IPS-15b (cell line): ENCODE measurements around the gene GFPT1.
"Not testable (repeated sequence)": the region's sequence is repeated elsewhere in the genome, so short reads cannot be mapped to it uniquely, and the experiment has no call there.

Experiments used
- H3K27me3 ChIP-seq: one replicate; pipeline ENCODE4 v1.6.1; 2013; ENCODE audit warnings: low read length; ENCODE audit not compliant: control insufficient read depth, insufficient read depth
- H3K36me3 ChIP-seq: one replicate; pipeline ENCODE4 v1.6.1; 2013; ENCODE audit warnings: low read length; ENCODE audit not compliant: control insufficient read depth, insufficient read depth
- H3K4me1 ChIP-seq: one replicate; pipeline ENCODE4 v1.6.1; 2013; ENCODE audit warnings: mild to moderate bottlenecking, low read length; ENCODE audit not compliant: control insufficient read depth, insufficient read depth
- H3K4me3 ChIP-seq: one replicate; pipeline ENCODE4 v1.5.1; 2013; ENCODE audit warnings: low read depth, low read length
- H3K9ac ChIP-seq: one replicate; pipeline ENCODE4 v1.6.1; 2013; ENCODE audit warnings: low read depth, mild to moderate bottlenecking, low read length
- H3K9me3 ChIP-seq: one replicate; pipeline ENCODE4 v1.6.1; 2013; ENCODE audit warnings: mild to moderate bottlenecking, low read length; ENCODE audit not compliant: control insufficient read depth, insufficient read depth

The GFPT1 gene

GRCh38 chr2:69386789-69387734 lies at the start of gene GFPT1:
TSS of gene GFPT1 (minus strand) at chr2:69387227. CDS start at chr2:69387071, 156 bp downstream.
- Histone ChIP-seq H3K9ac (peak within 1 kb of the TSS; percentile 89), H3K27me3 (no peaks in the 10 kb centered on the region), H3K36me3 (no peaks in the 10 kb centered on the region), H3K4me1 (peaks cover 10% of the 10 kb centered on the region), H3K4me3 (peak within 1 kb of the TSS; percentile 76), H3K9me3 (no peaks in the 10 kb centered on the region)

DNA sequence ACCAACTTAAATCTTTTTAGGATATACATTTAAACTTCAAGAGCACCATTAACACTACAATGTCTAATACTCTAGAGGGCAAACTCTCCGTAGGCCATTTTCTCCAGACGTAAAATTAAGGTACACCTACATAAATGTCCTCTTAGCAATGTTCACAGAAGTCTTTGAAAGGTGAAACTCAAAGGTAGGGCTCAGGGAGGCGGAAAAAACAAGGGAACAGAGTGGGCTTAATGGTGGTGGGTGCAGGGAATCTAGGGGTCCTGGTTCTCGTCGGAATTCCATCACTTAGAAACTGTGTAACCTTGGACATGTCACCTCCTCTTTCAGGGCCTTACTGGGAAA lies 49.5 kb upstream of the GFPT1 start:
- Histone ChIP-seq H3K36me3 (no peaks in the 10 kb centered on the region), H3K27me3 (no peaks in the 10 kb centered on the region), H3K4me3 (peak overlapping the region; percentile 93), H3K9me3 (no peaks in the 10 kb centered on the region), H3K4me1 (peaks cover 9% of the 10 kb centered on the region), H3K9ac (peak overlapping the region; percentile 62)

GRCh38 chr2:69434753-69435152 lies 47.7 kb upstream of the GFPT1 start:
- peaks cover 9% of the 10 kb centered on the region for H3K4me1 ChIP-seq
- H3K9ac ChIP-seq = no peak overlapping the region
- H3K4me3 ChIP-seq = no peak overlapping the region
- no peaks in the 10 kb centered on the region for H3K27me3 ChIP-seq
- H3K36me3 ChIP-seq = peaks cover 1% of the 10 kb centered on the region
- H3K9me3 ChIP-seq = no peaks in the 10 kb centered on the region

GRCh38 chr2:69429491-69430183 lies 42.6 kb upstream of the GFPT1 start:
- no peak overlapping the region for H3K4me3 ChIP-seq
- no peaks in the 10 kb centered on the region for H3K9me3 ChIP-seq
- no peak overlapping the region for H3K9ac ChIP-seq
- H3K4me1 ChIP-seq = no peaks in the 10 kb centered on the region
- no peaks in the 10 kb centered on the region for H3K27me3 ChIP-seq
- peaks cover 2% of the 10 kb centered on the region for H3K36me3 ChIP-seq

DNA sequence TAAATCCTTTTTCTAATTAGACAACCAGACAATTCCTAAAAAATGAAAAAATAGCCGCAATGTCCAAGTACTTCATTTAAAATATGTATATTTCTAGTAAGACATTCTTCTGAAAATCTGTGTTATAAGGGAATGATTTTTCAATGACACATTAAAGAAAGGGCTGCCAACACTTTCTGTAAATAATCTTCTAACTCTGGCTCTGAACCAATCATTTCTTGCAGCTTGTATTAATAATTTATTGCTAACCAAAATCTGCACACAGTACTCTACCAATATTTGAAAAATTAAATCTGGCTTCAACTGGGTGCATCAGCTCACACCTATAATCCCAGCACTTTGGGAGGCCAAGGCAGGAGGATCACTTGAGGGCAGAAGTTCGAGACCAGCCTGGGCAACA lies 42.0 kb upstream of the GFPT1 start:
- H3K4me1 ChIP-seq = no peaks in the 10 kb centered on the region
- H3K4me3 ChIP-seq = no peak overlapping the region
- H3K9ac ChIP-seq = no peak overlapping the region
- H3K36me3 ChIP-seq = peaks cover 2% of the 10 kb centered on the region
- H3K9me3 ChIP-seq = no peaks in the 10 kb centered on the region
- H3K27me3 ChIP-seq = no peaks in the 10 kb centered on the region

GRCh38 chr2:69424419-69424818 lies 37.4 kb upstream of the GFPT1 start:
- Histone ChIP-seq H3K9me3 (no peaks in the 10 kb centered on the region), H3K4me1 (no peaks in the 10 kb centered on the region), H3K27me3 (no peaks in the 10 kb centered on the region), H3K4me3 (no peak overlapping the region), H3K9ac (no peak overlapping the region), H3K36me3 (no peaks in the 10 kb centered on the region)

DNA sequence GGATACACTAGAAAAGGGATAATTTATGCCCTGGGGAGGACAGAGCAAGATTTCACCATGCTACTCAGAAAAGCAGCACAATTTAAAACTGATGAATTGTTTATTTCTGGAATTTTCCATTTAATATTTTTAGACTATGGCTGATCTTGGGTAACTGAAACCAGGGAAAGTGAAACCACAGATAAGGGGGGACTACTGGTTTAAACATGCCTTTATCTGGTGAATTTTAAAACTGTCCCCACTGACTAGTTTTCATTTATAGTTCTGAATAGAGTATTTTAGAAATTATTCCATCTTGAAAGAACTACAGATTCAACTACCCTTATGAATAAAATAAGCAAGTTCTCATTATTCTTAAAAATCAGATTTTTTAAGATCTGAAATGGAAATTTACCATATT lies 35.2 kb upstream of the GFPT1 start:
- Histone ChIP-seq H3K9ac (no peak overlapping the region), H3K36me3 (peaks cover 3% of the 10 kb centered on the region), H3K4me3 (no peak overlapping the region), H3K4me1 (no peaks in the 10 kb centered on the region), H3K27me3 (no peaks in the 10 kb centered on the region), H3K9me3 (no peaks in the 10 kb centered on the region)

- not testable (repeated sequence) for H3K9me3 ChIP-seq, H3K4me3 ChIP-seq, H3K9ac ChIP-seq, H3K4me1 ChIP-seq, H3K36me3 ChIP-seq, H3K27me3 ChIP-seq
Observed at GRCh38 chr2:69419111-69419510, 32.1 kb upstream of the GFPT1 start.

GRCh38 chr2:69416147-69416546 lies 29.1 kb upstream of the GFPT1 start:
- H3K36me3 ChIP-seq = peaks cover 5% of the 10 kb centered on the region
- H3K4me1 ChIP-seq = no peaks in the 10 kb centered on the region
- no peak overlapping the region for H3K4me3 ChIP-seq
- H3K9me3 ChIP-seq = no peaks in the 10 kb centered on the region
- H3K9ac ChIP-seq = no peak overlapping the region
- no peaks in the 10 kb centered on the region for H3K27me3 ChIP-seq

DNA sequence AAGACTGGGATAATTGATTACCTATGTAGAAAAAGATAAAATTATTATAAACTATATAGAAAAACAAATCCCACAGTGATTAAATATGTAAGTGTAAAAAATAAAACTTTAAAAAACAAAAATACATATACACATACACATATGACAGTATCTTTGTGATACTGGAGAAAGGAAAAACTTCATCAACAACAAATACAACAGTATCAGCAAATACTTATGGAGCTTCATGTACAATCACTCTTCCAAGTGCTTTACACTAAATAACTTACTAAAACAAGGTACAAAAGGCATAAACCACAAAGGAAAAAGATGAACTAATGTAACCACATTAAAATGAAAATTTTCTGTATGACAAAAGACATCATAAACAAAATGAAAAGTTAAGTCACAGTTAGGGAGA lies 24.1 kb upstream of the GFPT1 start:
- Histone ChIP-seq H3K36me3 (peaks cover 2% of the 10 kb centered on the region), H3K4me3 (no peak overlapping the region), H3K27me3 (no peaks in the 10 kb centered on the region), H3K9me3 (no peaks in the 10 kb centered on the region), H3K4me1 (no peaks in the 10 kb centered on the region), H3K9ac (no peak overlapping the region)

DNA sequence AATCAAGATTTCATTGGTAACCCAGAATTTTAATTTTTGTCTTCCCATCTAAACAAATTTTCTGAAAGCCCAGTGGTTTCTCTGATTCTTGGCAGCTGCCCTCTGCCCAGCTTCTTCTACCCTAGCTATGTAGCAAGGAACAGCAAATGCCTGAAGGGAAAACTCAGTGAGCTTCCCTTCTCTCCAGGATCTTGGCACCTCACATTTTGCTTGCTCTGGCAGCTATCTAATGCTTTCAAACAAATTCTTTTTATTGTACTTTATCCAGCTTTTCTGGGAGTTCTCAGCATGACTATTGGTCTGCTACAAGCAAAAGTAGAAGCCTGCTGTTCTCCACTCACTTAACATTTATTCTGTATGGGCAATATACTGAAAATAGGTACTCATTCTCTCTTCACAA lies 18.3 kb upstream of the GFPT1 start:
- no peaks in the 10 kb centered on the region for H3K9me3 ChIP-seq

DNA sequence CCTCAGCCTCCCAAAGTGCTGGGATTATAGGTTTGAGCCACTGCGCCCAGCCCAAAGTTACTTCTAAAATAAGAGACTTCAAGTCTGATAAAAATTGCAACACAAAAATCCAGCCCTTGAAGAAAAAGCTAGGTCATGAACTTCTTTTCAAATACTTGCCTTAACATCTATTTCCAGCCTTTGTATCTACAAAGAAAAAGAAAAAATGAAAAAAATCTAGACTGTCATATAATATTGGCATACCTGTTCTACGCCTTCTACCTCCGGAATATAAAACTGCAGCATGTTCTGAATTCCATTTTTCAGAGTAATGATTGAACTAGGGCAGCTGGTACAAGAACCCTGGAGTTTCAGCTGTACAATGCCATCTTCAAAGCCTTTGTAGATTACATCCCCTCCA lies 13.1 kb upstream of the GFPT1 start:
- no peak overlapping the region for H3K4me3 ChIP-seq
- H3K4me1 ChIP-seq = no peaks in the 10 kb centered on the region
- H3K36me3 ChIP-seq = peaks cover 4% of the 10 kb centered on the region
- H3K27me3 ChIP-seq = no peaks in the 10 kb centered on the region
- no peak overlapping the region for H3K9ac ChIP-seq
- no peaks in the 10 kb centered on the region for H3K9me3 ChIP-seq

More for the DNA sequence above, 18.3 kb upstream of the GFPT1 start:
- Histone ChIP-seq H3K4me3 (no peak overlapping the region), H3K36me3 (peaks cover 4% of the 10 kb centered on the region), H3K27me3 (no peaks in the 10 kb centered on the region), H3K4me1 (no peaks in the 10 kb centered on the region), H3K9ac (no peak overlapping the region)
